Skeletal muscle tissue (tissue), 4 donors: ENCODE results near the gene TRIM68. TPM values are rescaled to one million over a fixed set of nuclear protein-coding genes. Genes with fewer than 3 reads are reported as not detected.
A peak's percentile ranks its signal among the peaks of the same experiment; 100 is the strongest.

ENCODE experiments used
- H3K27ac ChIP-seq: one replicate; pipeline ENCODE4 v1.7.0; 2013; ENCODE audit warnings: mild to moderate bottlenecking, low read depth, low read length, inconsistent platforms
- H3K27me3 ChIP-seq, 3 donors: one replicate each; pipeline ENCODE4 v1.7.0; 2013; ENCODE audit warnings: low read length in 3 of 3; ENCODE audit not compliant: control insufficient read depth in 3 of 3, insufficient read depth in 3 of 3
- H3K36me3 ChIP-seq, 3 donors: one replicate each; pipeline ENCODE4 v1.7.0; 2013; ENCODE audit warnings: low read length in 3 of 3; ENCODE audit not compliant: control insufficient read depth in 3 of 3, insufficient read depth in 3 of 3
- H3K4me1 ChIP-seq, 3 donors: one replicate each; pipeline ENCODE4 v1.7.0; 2013; ENCODE audit warnings: low read length in 3 of 3, mild to moderate bottlenecking in 3 of 3; ENCODE audit not compliant: control insufficient read depth in 3 of 3, insufficient read depth in 3 of 3
- H3K4me3 ChIP-seq, 3 donors: one replicate each; pipeline ENCODE4 v1.7.0; 2013; ENCODE audit warnings: low read length in 3 of 3
- H3K9ac ChIP-seq, 3 donors: one replicate each; pipeline ENCODE4 v1.7.0; 2013; ENCODE audit warnings: low read length in 3 of 3, mild to moderate bottlenecking in 3 of 3, moderate library complexity in 2 of 3, low read depth in 1 of 3
- H3K9me3 ChIP-seq, 3 donors: one replicate each; pipeline ENCODE4 v1.7.0; 2013; ENCODE audit warnings: low read length in 3 of 3; ENCODE audit not compliant: control insufficient read depth in 3 of 3
- total RNA-seq: library from RNA; depleted of rRNA; stranded (reverse); fragments of >200 nt; gene quantifications from one replicate; pipeline ENCODE4 v1.2.3, GENCODE V29; 2014
- donor health status: Osteomylitis.

The TRIM68 gene
- 6.8 TPM for total RNA-seq

GRCh38 chr11:4607781-4608666, at the start of gene TRIM68:
TSS of gene TRIM68 (minus strand) at chr11:4608231. CDS start at chr11:4605504, 2,727 bp downstream.
- H3K27ac ChIP-seq, result peak within 1 kb of the TSS; percentile 84

GRCh38 chr11:4654635-4655369, 46.8 kb upstream of the TRIM68 start:
- no peaks in the 10 kb centered on the region for H3K4me1 ChIP-seq
- H3K27me3 ChIP-seq, result no peaks in the 10 kb centered on the region

More at GRCh38 chr11:4607781-4608666, at the start of gene TRIM68:
- H3K9ac ChIP-seq, result peak within 1 kb of the TSS; percentile 78 to 91 (median 87)
- H3K36me3 ChIP-seq, result peaks cover 14 to 20% (median 15%) of the 10 kb centered on the region in 3 donors
- peaks cover 7 to 18% (median 12%) of the 10 kb centered on the region in 3 donors for H3K4me1 ChIP-seq
- peak within 1 kb of the TSS; percentile 72 to 79 (median 76) for H3K4me3 ChIP-seq
- H3K27me3 ChIP-seq, result no peaks in the 10 kb centered on the region
- no peaks in the 10 kb centered on the region for H3K9me3 ChIP-seq

GRCh38 chr11:4647766-4648165, 39.7 kb upstream of the TRIM68 start:
- H3K36me3 ChIP-seq, result no peaks in the 10 kb centered on the region
- H3K9ac ChIP-seq, result no peak overlapping the region
- H3K27ac ChIP-seq, result no peak overlapping the region
- H3K27me3 ChIP-seq, result no peaks in the 10 kb centered on the region
- no peaks in the 10 kb centered on the region for H3K9me3 ChIP-seq
- peaks cover 20 to 28% (median 27%) of the 10 kb centered on the region in 3 donors for H3K4me1 ChIP-seq
- no peak overlapping the region for H3K4me3 ChIP-seq

More at GRCh38 chr11:4654635-4655369, 46.8 kb upstream of the TRIM68 start:
- Histone ChIP-seq H3K9me3 (no peaks in the 10 kb centered on the region), H3K27ac (no peak overlapping the region), H3K9ac (no peak overlapping the region), H3K36me3 (no peaks in the 10 kb centered on the region), H3K4me3 (no peak overlapping the region)

GRCh38 chr11:4645974-4646373, 37.9 kb upstream of the TRIM68 start:
- no peaks in the 10 kb centered on the region for H3K9me3 ChIP-seq
- H3K4me3 ChIP-seq, result peak overlapping the region in 1 of 3 donors; percentile 4
- H3K27ac ChIP-seq, result peak overlapping the region; percentile 63
- H3K4me1 ChIP-seq, result peaks cover 20 to 34% (median 28%) of the 10 kb centered on the region in 3 donors
- no peak overlapping the region for H3K9ac ChIP-seq
- no peaks in the 10 kb centered on the region for H3K27me3 ChIP-seq
- no peaks in the 10 kb centered on the region for H3K36me3 ChIP-seq

- Histone ChIP-seq H3K4me3 (peak overlapping the region; percentile 44 to 66 (median 61)), H3K27me3 (no peaks in the 10 kb centered on the region), H3K27ac (no peak overlapping the region), H3K36me3 (no peaks in the 10 kb centered on the region), H3K9me3 (no peaks in the 10 kb centered on the region), H3K9ac (peak overlapping the region in 1 of 3 donors; percentile 16), H3K4me1 (peaks cover 20 to 34% (median 28%) of the 10 kb centered on the region in 3 donors)
Measured at GRCh38 chr11:4644233-4644632, 36.2 kb upstream of the TRIM68 start.

- Histone ChIP-seq H3K27me3 (no peaks in the 10 kb centered on the region), H3K27ac (peak within 1 kb of the TSS; percentile 19), H3K9me3 (no peaks in the 10 kb centered on the region), H3K36me3 (no peaks in the 10 kb centered on the region), H3K4me1 (peaks cover 20 to 34% (median 28%) of the 10 kb centered on the region in 3 donors), H3K4me3 (peak within 1 kb of the TSS; percentile 44 to 66 (median 61)), H3K9ac (peak within 1 kb of the TSS in 1 of 3 donors; percentile 63)
Measured at GRCh38 chr11:4643682-4644081, 35.7 kb upstream of the TRIM68 start, which contains the start of gene OR51E1. TSS of gene OR51E1 (plus strand) at chr11:4643982. CDS start at chr11:4652527, 8,545 bp downstream.

GRCh38 chr11:4643076-4643475, 35.0 kb upstream of the TRIM68 start:
- Histone ChIP-seq H3K9me3 (no peaks in the 10 kb centered on the region), H3K36me3 (no peaks in the 10 kb centered on the region), H3K4me3 (peak overlapping the region in 1 of 3 donors; percentile 66), H3K27me3 (no peaks in the 10 kb centered on the region), H3K27ac (no peak overlapping the region), H3K4me1 (peaks cover 20 to 34% (median 28%) of the 10 kb centered on the region in 3 donors), H3K9ac (no peak overlapping the region)

- Histone ChIP-seq H3K9ac (no peak overlapping the region), H3K4me3 (no peak overlapping the region), H3K27me3 (no peaks in the 10 kb centered on the region), H3K27ac (no peak overlapping the region), H3K4me1 (peaks cover 20 to 29% (median 26%) of the 10 kb centered on the region in 3 donors), H3K36me3 (no peaks in the 10 kb centered on the region), H3K9me3 (no peaks in the 10 kb centered on the region)
Measured at GRCh38 chr11:4642043-4642442, 34.0 kb upstream of the TRIM68 start.

- Histone ChIP-seq H3K4me1 (peaks cover 18 to 26% (median 23%) of the 10 kb centered on the region in 3 donors), H3K36me3 (no peaks in the 10 kb centered on the region), H3K27me3 (no peaks in the 10 kb centered on the region), H3K9ac (no peak overlapping the region), H3K4me3 (no peak overlapping the region), H3K9me3 (no peaks in the 10 kb centered on the region), H3K27ac (no peak overlapping the region)
Measured at GRCh38 chr11:4641501-4641900, 33.5 kb upstream of the TRIM68 start.
